ENCODE data around the gene CDH15.
"Not testable (repeated sequence)": the region's sequence is repeated elsewhere in the genome, so short reads cannot be mapped to it uniquely, and the experiment has no call there.

CDH15 gene

DNA sequence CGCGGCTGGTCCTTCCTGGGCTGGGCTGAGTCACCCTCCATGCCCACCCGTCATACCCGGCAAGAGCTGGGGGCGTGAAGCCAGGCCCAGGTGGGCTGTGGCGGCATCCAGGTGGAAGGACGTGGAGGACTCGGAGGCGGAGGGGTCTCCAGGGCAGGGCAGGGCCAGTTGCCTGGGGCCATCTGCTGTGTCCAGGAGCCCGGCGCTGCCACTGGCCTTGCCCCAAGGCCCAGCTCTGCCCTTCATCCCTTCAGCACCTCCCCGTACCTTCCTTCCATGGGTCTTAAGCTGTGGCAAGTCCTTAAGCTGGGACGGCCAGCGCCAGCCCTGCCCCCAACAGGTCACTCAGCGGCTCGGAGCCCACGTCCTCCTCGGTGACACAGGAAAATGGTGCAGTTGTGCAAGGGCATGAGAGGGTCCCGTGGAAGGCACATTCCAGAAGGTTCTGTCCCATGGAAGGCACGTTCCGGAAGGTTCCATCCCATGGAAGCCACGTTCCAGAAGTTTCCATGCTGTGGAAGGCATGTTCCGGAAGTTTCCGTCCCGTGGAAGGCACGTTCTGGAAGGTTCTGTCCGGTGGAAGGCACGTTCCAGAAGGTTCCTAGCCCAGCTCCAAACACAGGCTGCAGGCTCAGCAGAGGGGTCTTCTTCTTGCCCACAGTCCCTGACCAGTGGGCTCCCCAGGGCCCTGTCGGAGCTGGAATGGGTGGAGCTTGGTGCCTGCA, 10.4 kb upstream of the CDH15 start:
- in situ Hi-C loops (cut with MboI; ENCODE audit: low pct_unique_long_range_greater_than_20kb, low sequenced_read_pairs, unreplicated experiment) = no loop called here
- no peak for DNase-seq (ENCODE audit: low spot score)
- no peak for TF ChIP-seq CTCF (IDR thresholded peaks at IDR 0.05; ENCODE audit: extremely low read depth, insufficient read depth, missing control alignments)

GRCh38 chr16:89161763-89162713, 9.5 kb upstream of the CDH15 start:
- no peak for DNase-seq (ENCODE audit: low spot score)
- in situ Hi-C loops (cut with MboI; ENCODE audit: low pct_unique_long_range_greater_than_20kb, low sequenced_read_pairs, unreplicated experiment) = no loop called here
- TF ChIP-seq CTCF (IDR thresholded peaks at IDR 0.05; ENCODE audit: extremely low read depth, insufficient read depth, missing control alignments) = no peak

- no peak for DNase-seq (ENCODE audit: low spot score)
- TF ChIP-seq CTCF (IDR thresholded peaks at IDR 0.05; ENCODE audit: extremely low read depth, insufficient read depth, missing control alignments) = no peak
- in situ Hi-C loops (cut with MboI; ENCODE audit: low pct_unique_long_range_greater_than_20kb, low sequenced_read_pairs, unreplicated experiment) = no loop called here
These were observed 8.3 kb upstream of the CDH15 start for GRCh38 chr16:89163297-89163696.

DNA sequence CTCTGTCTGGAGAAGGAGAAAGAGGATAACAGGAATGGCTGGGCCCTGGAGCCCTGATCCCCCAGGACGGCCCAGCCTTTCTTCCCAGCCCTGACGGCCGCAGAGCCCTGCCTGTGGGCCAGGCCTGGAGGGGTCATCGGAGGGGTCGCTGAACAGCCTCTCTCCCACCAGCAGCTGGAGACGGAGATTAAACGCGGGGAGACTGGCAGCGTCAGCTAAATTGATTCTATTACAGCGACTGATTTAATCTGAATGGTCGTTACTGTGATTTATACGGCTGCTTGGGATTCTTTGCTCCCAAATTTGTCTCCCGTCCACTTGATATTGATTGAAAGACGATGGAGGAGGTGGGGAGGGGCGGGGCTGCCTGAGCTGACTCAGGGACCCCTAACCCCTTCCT, 7.1 kb upstream of the CDH15 start:
- in situ Hi-C loops (cut with MboI; ENCODE audit: low pct_unique_long_range_greater_than_20kb, low sequenced_read_pairs, unreplicated experiment) = no loop called here
- TF ChIP-seq CTCF (IDR thresholded peaks at IDR 0.05; ENCODE audit: extremely low read depth, insufficient read depth, missing control alignments) = no peak
- no peak for DNase-seq (ENCODE audit: low spot score)

DNA sequence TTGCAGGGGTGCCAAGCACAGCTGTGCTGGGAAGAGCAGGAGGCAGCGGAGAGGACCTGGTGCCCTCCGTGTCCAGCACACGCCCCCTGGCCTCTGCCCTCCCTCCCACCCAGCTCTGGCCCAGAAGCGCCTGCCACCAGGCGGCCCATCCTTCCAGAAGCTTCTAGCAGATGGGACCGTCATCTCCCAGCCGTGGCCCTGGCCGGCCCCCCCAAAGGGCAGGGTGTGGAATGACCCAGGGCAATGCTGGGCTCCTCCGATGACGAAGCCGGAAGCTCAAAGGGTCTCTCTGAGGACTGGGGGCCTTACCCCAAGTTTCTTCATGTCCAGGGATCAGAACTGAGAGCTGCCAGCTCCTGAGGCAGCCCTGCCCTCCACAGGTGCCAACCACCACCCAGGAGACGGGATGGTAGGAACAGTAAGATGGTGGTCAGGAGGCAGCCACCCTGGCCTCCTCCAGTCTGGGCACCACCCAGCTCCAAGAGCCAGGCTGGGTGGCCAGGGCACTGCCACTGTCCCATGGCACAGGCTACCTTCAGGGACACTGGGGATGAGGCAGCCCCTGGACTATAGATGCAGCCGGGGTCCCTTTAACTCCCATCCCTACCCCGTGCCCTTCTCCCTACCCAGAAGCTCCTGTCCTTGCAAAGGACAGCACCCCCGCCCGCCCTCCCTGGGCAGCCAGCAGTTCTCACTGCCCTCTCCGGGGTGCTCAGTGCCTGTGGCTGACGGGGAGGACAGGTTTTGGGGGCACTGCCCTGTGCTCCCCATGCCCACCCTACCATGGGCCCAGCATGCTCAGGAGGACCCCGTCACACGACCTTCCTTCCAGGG, 6.5 kb upstream of the CDH15 start:
- no peak for DNase-seq (ENCODE audit: low spot score)
- in situ Hi-C loops (cut with MboI; ENCODE audit: low pct_unique_long_range_greater_than_20kb, low sequenced_read_pairs, unreplicated experiment) = no loop called here
- no peak for TF ChIP-seq CTCF (IDR thresholded peaks at IDR 0.05; ENCODE audit: extremely low read depth, insufficient read depth, missing control alignments)

DNA sequence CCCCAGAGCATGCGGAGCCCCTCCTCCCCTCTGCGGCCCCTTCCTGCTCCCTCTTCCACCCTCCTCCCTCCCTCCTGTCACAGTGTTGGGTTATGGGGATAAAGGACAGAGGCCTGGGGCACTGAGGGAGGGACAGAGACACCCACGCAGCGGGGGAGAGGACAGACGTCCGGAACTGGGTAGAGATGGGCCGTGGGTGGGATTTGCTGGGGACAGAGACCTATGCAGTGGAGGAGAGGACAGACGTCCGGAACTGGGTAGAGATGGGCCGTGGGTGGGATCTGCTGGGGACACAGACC, 5.9 kb upstream of the CDH15 start:
- in situ Hi-C loops (cut with MboI; ENCODE audit: low pct_unique_long_range_greater_than_20kb, low sequenced_read_pairs, unreplicated experiment) = not testable (repeated sequence)

More for the DNA sequence above, 5.9 kb upstream of the CDH15 start:
- not testable (repeated sequence) for DNase-seq (ENCODE audit: low spot score)

Data from GM13977 (cell line).